Skeletal muscle tissue (tissue), 4 donors: Measurements from ENCODE around the gene FIZ1. TPM values are rescaled to one million over a fixed set of nuclear protein-coding genes. Genes with fewer than 3 reads are reported as not detected.

Experiments
- H3K27ac ChIP-seq: one replicate; pipeline ENCODE4 v1.7.0; 2013; ENCODE audit warnings: mild to moderate bottlenecking, low read depth, low read length, inconsistent platforms
- H3K27me3 ChIP-seq, 3 donors: one replicate each; pipeline ENCODE4 v1.7.0; 2013; ENCODE audit warnings: low read length in 3 of 3; ENCODE audit not compliant: control insufficient read depth in 3 of 3, insufficient read depth in 3 of 3
- H3K36me3 ChIP-seq, 3 donors: one replicate each; pipeline ENCODE4 v1.7.0; 2013; ENCODE audit warnings: low read length in 3 of 3; ENCODE audit not compliant: control insufficient read depth in 3 of 3, insufficient read depth in 3 of 3
- H3K4me1 ChIP-seq, 3 donors: one replicate each; pipeline ENCODE4 v1.7.0; 2013; ENCODE audit warnings: low read length in 3 of 3, mild to moderate bottlenecking in 3 of 3; ENCODE audit not compliant: control insufficient read depth in 3 of 3, insufficient read depth in 3 of 3
- H3K4me3 ChIP-seq, 3 donors: one replicate each; pipeline ENCODE4 v1.7.0; 2013; ENCODE audit warnings: low read length in 3 of 3
- H3K9ac ChIP-seq, 3 donors: one replicate each; pipeline ENCODE4 v1.7.0; 2013; ENCODE audit warnings: low read length in 3 of 3, mild to moderate bottlenecking in 3 of 3, moderate library complexity in 2 of 3, low read depth in 1 of 3
- H3K9me3 ChIP-seq, 3 donors: one replicate each; pipeline ENCODE4 v1.7.0; 2013; ENCODE audit warnings: low read length in 3 of 3; ENCODE audit not compliant: control insufficient read depth in 3 of 3
- total RNA-seq: library from RNA; depleted of rRNA; stranded (reverse); fragments of >200 nt; gene quantifications from one replicate; pipeline ENCODE4 v1.2.3, GENCODE V29; 2014
- donor health status: Osteomylitis.

The FIZ1 gene
- total RNA-seq, 1 donor from 2014 or later: under 0.01 TPM

- Histone ChIP-seq H3K9me3 (no peaks in the 10 kb centered on the region), H3K4me3 (peak overlapping the region in 2 of 3 donors; percentile 22 to 23), H3K4me1 (peaks cover 37 to 53% (median 48%) of the 10 kb centered on the region in 3 donors), H3K9ac (peak overlapping the region in 1 of 3 donors; percentile 54), H3K27me3 (no peaks in the 10 kb centered on the region), H3K27ac (peak overlapping the region; percentile 90), H3K36me3 (peaks cover 8 to 12% (median 9%) of the 10 kb centered on the region in 3 donors)
Measured at GRCh38 chr19:55622242-55622969, 23.1 kb upstream of the FIZ1 start.

- Histone ChIP-seq H3K36me3 (peaks cover 11 to 17% (median 13%) of the 10 kb centered on the region in 3 donors), H3K9ac (no peak overlapping the region), H3K9me3 (no peaks in the 10 kb centered on the region), H3K4me1 (peaks cover 37 to 53% (median 48%) of the 10 kb centered on the region in 3 donors), H3K4me3 (no peak overlapping the region), H3K27ac (peak overlapping the region; percentile 90), H3K27me3 (no peaks in the 10 kb centered on the region)
Measured at GRCh38 chr19:55621673-55622231, 22.4 kb upstream of the FIZ1 start.

- H3K27me3 ChIP-seq: no peaks in the 10 kb centered on the region
- H3K9me3 ChIP-seq: no peaks in the 10 kb centered on the region
- H3K4me1 ChIP-seq: peaks cover 37 to 53% (median 48%) of the 10 kb centered on the region in 3 donors
- H3K27ac ChIP-seq: peak overlapping the region; percentile 6
- H3K36me3 ChIP-seq: peaks cover 16 to 22% (median 18%) of the 10 kb centered on the region in 3 donors
- H3K4me3 ChIP-seq: no peak overlapping the region
- peak overlapping the region in 1 of 3 donors; percentile 33 for H3K9ac ChIP-seq
Measured at GRCh38 chr19:55621205-55621672, 21.9 kb upstream of the FIZ1 start.

GRCh38 chr19:55620410-55621204 lies 21.3 kb upstream of the FIZ1 start:
- H3K27me3 ChIP-seq: no peaks in the 10 kb centered on the region
- peaks cover 17 to 29% (median 22%) of the 10 kb centered on the region in 3 donors for H3K36me3 ChIP-seq
- H3K27ac ChIP-seq: peak overlapping the region; percentile 6
- H3K9ac ChIP-seq: peak overlapping the region in 1 of 3 donors; percentile 50
- H3K4me3 ChIP-seq: no peak overlapping the region
- no peaks in the 10 kb centered on the region for H3K9me3 ChIP-seq
- peaks cover 37 to 53% (median 48%) of the 10 kb centered on the region in 3 donors for H3K4me1 ChIP-seq

GRCh38 chr19:55619286-55619685 lies 20.0 kb upstream of the FIZ1 start:
- Histone ChIP-seq H3K27ac (no peak overlapping the region), H3K4me3 (no peak overlapping the region), H3K9me3 (no peaks in the 10 kb centered on the region), H3K27me3 (no peaks in the 10 kb centered on the region), H3K9ac (no peak overlapping the region), H3K36me3 (peaks cover 17 to 34% (median 26%) of the 10 kb centered on the region in 3 donors), H3K4me1 (peaks cover 32 to 46% (median 42%) of the 10 kb centered on the region in 3 donors)

GRCh38 chr19:55618426-55618825 lies 19.1 kb upstream of the FIZ1 start:
- H3K9ac ChIP-seq: no peak overlapping the region
- no peaks in the 10 kb centered on the region for H3K9me3 ChIP-seq
- H3K4me3 ChIP-seq: no peak overlapping the region
- H3K4me1 ChIP-seq: peaks cover 26 to 46% (median 37%) of the 10 kb centered on the region in 3 donors
- H3K36me3 ChIP-seq: peaks cover 17 to 34% (median 26%) of the 10 kb centered on the region in 3 donors
- H3K27ac ChIP-seq: no peak overlapping the region
- H3K27me3 ChIP-seq: no peaks in the 10 kb centered on the region

- H3K27ac ChIP-seq: no peak overlapping the region
- H3K9ac ChIP-seq: no peak overlapping the region
- no peak overlapping the region for H3K4me3 ChIP-seq
- H3K4me1 ChIP-seq: peaks cover 27 to 42% (median 35%) of the 10 kb centered on the region in 3 donors
- H3K36me3 ChIP-seq: peaks cover 17 to 39% (median 26%) of the 10 kb centered on the region in 3 donors
- no peaks in the 10 kb centered on the region for H3K9me3 ChIP-seq
- no peaks in the 10 kb centered on the region for H3K27me3 ChIP-seq
Measured at GRCh38 chr19:55617426-55617825, 18.1 kb upstream of the FIZ1 start.

- H3K27ac ChIP-seq: no peak overlapping the region
- H3K9me3 ChIP-seq: no peaks in the 10 kb centered on the region
- no peaks in the 10 kb centered on the region for H3K27me3 ChIP-seq
- peaks cover 17 to 36% (median 26%) of the 10 kb centered on the region in 3 donors for H3K36me3 ChIP-seq
- H3K4me1 ChIP-seq: peaks cover 37 to 44% (median 40%) of the 10 kb centered on the region in 3 donors
- no peak overlapping the region for H3K9ac ChIP-seq
- H3K4me3 ChIP-seq: no peak overlapping the region
Measured at GRCh38 chr19:55616395-55616875, 17.1 kb upstream of the FIZ1 start.

- Histone ChIP-seq H3K9me3 (no peaks in the 10 kb centered on the region), H3K27ac (no peak overlapping the region), H3K27me3 (no peaks in the 10 kb centered on the region), H3K4me3 (no peak overlapping the region), H3K36me3 (peaks cover 15 to 31% (median 21%) of the 10 kb centered on the region in 3 donors), H3K9ac (no peak overlapping the region), H3K4me1 (peaks cover 39 to 44% (median 40%) of the 10 kb centered on the region in 3 donors)
Measured at GRCh38 chr19:55615543-55616394, 16.5 kb upstream of the FIZ1 start.
